Effector memory CD4-positive, alpha-beta T cell (primary cell): ENCODE results near the gene DLGAP4.

Experiments used
- DNase-seq, 3 donors: peaks; one replicate each; pipeline ENCODE4 v3.0.0-alpha.2; 2020
- H3K27ac ChIP-seq: 2 replicates; pipeline ENCODE4 v1.7.0; 2013; ENCODE audit warnings: mild to moderate bottlenecking, low read length, moderate library complexity; ENCODE audit not compliant: insufficient read depth, poor library complexity, severe bottlenecking
- H3K27me3 ChIP-seq: replicated peaks from 2 replicates; pipeline ENCODE4 v1.7.0; 2013; ENCODE audit warnings: mild to moderate bottlenecking, low read length; ENCODE audit not compliant: insufficient read depth, control insufficient read depth, poor library complexity, severe bottlenecking
- H3K36me3 ChIP-seq: 2 replicates; pipeline ENCODE4 v1.7.0; 2013; ENCODE audit warnings: mild to moderate bottlenecking, low read length, moderate library complexity; ENCODE audit not compliant: control insufficient read depth, insufficient read depth
- H3K4me1 ChIP-seq: 2 replicates; pipeline ENCODE4 v1.7.0; 2013; ENCODE audit warnings: low read length, mild to moderate bottlenecking; ENCODE audit not compliant: control insufficient read depth, insufficient read depth, poor library complexity, severe bottlenecking
- H3K4me3 ChIP-seq: 2 replicates; pipeline ENCODE4 v1.7.0; 2013; ENCODE audit warnings: low read length, low read depth, mild to moderate bottlenecking; ENCODE audit not compliant: insufficient read depth, poor library complexity, severe bottlenecking
- H3K9me3 ChIP-seq: 2 replicates; pipeline ENCODE4 v1.7.0; 2013; ENCODE audit warnings: mild to moderate bottlenecking, low read length, moderate library complexity; ENCODE audit not compliant: control insufficient read depth

The DLGAP4 gene

DNA sequence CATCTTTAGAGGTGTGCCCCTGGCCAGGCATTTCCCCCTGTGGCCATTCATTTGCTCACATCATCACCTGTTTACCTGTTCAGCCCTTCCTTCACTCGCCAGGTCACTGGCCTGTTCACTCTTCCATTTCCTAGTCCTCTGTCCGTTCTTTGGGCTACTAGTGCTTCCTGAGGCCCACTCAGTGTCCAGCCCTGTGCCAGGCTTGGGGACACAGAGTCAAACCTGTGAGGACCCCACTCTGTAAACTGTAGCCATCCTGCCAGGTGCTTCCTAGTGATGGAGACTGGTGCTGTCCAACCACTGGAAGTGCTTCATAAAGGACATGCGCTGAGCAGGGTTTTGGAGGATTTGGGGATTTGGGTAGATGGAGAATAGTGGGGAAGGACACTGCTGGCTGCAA, 3.5 kb downstream of the DLGAP4 start:
- no peaks in the 10 kb centered on the region for H3K36me3 ChIP-seq
- H3K4me1 ChIP-seq = peaks cover 9% of the 10 kb centered on the region
- DNase-seq = no peak

DNA sequence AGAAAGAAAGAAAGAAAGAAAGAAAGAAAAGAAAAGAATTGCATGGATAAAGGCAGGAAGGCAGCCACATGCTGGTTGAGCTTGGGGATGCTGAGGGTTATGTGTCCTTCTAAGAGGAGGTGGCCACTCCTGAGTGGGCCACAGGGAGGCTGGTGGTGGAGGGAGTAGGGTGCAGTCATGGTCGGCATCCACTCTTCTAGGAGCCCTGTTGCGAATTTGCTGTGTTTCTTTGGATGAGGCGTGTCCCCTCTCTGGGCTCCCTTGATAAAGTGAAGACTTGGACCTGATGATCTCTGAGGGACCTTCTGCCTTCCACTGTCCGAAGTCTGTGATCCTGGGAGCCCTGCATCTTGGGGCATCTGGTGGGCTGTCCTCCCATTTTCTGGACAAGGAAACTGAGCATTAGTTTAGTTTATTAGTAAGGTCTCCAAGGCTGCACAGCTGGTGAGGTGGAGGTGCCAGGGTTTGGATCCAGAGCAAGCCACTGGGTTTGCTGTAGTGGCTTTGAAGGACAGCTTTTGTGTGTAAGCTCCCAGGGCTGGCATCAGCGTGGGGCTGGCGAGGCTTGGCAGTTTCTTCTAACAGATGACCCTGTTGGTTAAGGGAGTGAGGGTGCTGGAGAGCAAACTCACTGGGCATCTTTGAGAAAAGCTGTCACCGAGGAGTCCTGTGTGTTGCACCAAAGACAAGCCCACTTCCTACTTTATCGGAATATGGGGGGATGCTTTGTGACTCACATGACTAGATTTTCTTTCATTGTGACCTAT, 4.3 kb downstream of the DLGAP4 start:
- DNase-seq = no peak
- Histone ChIP-seq H3K36me3 (no peaks in the 10 kb centered on the region), H3K9me3 (no peaks in the 10 kb centered on the region), H3K27me3 (peaks cover 36% of the 10 kb centered on the region), H3K27ac (no peak overlapping the region), H3K4me1 (peaks cover 9% of the 10 kb centered on the region), H3K4me3 (no peak overlapping the region)

More for the DNA sequence above, 3.5 kb downstream of the DLGAP4 start:
- Histone ChIP-seq H3K27me3 (peaks cover 43% of the 10 kb centered on the region), H3K4me3 (no peak overlapping the region), H3K27ac (no peak overlapping the region), H3K9me3 (no peaks in the 10 kb centered on the region)

DNA sequence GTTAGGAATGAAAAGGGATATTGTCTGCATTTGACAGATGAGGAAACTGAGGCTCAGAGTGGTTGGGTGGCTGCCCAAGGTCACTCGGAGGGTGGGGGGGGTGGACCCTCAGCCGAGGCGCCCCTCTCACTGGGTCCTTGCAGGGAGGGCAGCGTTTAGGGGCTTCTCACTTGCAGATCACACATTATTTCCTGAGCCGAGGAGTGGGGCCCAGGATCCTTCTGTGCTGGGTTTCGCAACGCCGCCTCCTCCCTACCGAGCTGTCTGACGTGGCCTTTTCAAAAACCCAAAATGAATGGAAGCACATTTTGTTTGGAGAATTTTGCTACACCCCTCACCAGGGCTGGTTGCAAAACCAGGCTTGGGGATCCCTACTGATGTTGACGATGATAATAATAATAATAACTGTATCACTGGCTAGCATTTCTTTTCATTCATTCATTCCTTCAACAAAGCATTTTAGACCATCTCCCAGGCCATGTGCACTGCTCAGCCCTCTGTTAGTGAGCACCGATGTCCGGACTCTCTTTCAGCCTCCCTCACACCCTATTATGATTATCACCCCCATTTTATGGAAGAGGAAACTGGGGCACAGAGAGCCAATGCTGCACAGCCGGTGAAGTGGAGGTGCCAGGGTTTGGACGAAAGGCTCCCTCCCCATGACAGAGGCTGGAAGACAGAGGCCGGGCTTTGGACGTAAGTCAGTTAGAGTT, 5.2 kb downstream of the DLGAP4 start:
- H3K36me3 ChIP-seq = no peaks in the 10 kb centered on the region
- peaks cover 9% of the 10 kb centered on the region for H3K4me1 ChIP-seq
- H3K27me3 ChIP-seq = peaks cover 30% of the 10 kb centered on the region
- no peak for DNase-seq
- H3K4me3 ChIP-seq = no peak overlapping the region
- no peak overlapping the region for H3K27ac ChIP-seq
- H3K9me3 ChIP-seq = no peaks in the 10 kb centered on the region

DNA sequence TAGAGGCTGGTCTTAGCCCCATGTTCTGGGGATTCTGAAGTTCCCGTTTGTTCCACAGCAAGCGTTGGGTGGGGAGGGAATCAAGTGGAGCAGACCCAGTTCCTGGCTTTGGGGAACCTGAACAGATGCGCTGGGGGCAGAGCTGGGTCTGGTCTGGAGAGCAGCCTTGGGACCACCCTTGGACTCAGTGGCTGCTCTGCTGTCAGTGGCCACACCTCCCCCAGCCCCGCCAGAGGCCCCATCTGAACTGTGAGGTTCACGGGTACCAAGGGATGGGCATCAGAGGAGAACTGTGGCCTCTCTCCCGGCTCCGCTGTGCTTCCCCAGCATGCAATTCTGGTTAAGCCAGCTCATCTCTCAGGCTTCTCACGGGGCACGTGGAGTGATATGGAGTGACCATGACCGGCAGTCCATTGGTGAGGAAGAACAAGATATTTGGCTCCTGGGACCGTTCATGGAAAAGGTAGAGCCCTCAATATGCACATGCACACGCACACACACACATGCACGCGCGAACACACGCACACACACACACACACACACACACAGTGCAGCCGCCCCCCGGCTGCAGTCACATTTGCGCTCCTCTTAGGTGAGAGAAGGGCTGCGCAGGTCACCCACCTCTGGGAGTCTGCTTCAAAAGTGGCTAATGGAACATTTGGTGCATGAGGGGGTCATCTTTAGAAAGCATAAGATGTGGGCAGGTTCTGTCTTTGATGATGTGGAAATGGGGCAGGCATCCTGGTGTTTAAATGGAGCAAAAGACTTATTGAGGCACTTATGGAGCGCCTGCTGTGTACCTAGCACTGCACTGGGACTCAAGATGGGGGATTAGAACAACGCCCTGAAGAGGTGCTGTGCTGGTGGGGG, 6.0 kb downstream of the DLGAP4 start:
- peaks cover 23% of the 10 kb centered on the region for H3K27me3 ChIP-seq
- H3K27ac ChIP-seq = no peak overlapping the region
- DNase-seq = no peak
- H3K36me3 ChIP-seq = no peaks in the 10 kb centered on the region
- peaks cover 2% of the 10 kb centered on the region for H3K4me1 ChIP-seq
- H3K4me3 ChIP-seq = no peak overlapping the region
- H3K9me3 ChIP-seq = no peaks in the 10 kb centered on the region

DNA sequence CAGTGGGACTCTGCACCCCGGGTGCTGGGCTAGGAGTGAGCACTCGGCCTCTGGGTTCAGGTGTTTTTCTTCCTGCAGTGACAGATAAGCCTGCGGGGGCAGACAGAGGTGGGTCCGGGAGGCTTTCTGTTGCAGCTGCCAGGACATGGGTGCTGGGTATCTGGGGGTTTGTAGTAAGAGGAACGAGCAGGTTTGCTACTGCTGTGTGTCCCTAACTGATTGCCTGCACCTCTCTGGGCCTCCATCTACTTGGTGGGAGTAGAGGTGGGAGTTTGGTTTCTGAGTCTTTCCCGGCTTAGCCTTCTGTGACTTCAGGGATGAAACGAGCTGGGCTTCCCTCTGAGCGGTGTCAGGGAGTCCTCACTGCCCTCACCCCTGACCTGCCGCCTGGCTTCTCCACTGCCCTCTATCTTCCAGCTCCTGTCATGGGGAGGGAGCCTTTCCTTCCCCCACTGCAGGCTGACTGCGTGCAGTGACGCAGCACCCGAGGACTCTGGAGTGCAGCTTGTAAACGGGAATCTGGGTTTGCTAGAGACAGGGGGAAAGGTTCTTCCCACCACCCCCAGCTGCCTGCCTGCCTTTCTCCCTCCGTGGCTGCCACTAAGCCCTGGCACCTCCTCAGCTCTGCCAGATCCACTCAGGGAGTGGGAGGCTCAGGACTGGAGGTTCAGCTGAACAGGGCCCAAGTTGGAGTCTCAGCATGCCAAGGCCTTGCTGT, 6.7 kb downstream of the DLGAP4 start:
- no peaks in the 10 kb centered on the region for H3K4me1 ChIP-seq
- no peak for DNase-seq
- no peak overlapping the region for H3K27ac ChIP-seq
- H3K4me3 ChIP-seq = no peak overlapping the region
- peaks cover 15% of the 10 kb centered on the region for H3K27me3 ChIP-seq
- H3K36me3 ChIP-seq = no peaks in the 10 kb centered on the region
- no peaks in the 10 kb centered on the region for H3K9me3 ChIP-seq

DNA sequence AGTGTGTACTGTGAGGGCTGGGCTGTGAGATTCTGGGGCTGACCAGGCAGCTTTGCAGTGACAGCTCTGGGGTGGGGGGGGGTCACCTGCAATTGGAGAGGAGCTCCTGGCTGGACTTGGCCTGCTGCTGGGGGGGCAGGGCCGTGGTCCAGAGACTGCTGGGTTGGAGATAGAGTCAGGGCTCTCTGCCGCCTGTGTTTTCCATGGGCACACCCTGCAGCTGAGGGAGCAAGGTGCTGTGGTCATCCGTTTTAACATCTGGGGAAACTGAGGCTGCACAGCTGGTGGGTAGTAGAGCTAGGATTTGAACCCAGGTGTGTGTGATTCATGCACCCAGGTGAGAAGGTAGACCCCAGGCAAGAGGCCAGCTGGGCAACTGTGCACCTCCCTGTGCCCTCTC, 7.3 kb downstream of the DLGAP4 start:
- no peaks in the 10 kb centered on the region for H3K9me3 ChIP-seq
- DNase-seq = no peak
- H3K4me1 ChIP-seq = no peaks in the 10 kb centered on the region
- H3K27me3 ChIP-seq = peaks cover 9% of the 10 kb centered on the region
- H3K36me3 ChIP-seq = no peaks in the 10 kb centered on the region
- H3K27ac ChIP-seq = no peak overlapping the region
- no peak overlapping the region for H3K4me3 ChIP-seq

DNA sequence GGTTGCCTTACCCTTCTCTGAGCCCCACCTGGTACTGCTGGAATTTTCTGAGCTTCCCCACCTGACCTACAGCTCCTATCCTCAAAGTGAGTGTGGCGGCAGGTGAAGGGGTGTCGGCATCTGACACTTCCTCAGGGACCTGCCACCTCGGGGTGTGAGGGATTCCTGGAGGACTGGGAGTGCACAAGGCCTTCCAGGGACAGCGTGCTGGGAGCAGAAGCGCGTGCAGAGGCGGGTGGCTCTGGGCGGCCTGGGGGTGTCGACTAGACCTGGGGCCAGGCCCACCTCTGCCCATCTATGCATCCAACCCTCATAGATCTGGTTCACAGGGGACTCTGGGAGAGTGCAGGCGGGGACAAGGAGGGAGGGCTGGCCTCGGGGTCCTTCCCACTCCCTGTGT, 7.8 kb downstream of the DLGAP4 start:
- DNase-seq = no peak
- Histone ChIP-seq H3K36me3 (no peaks in the 10 kb centered on the region), H3K4me1 (no peaks in the 10 kb centered on the region), H3K27me3 (peaks cover 5% of the 10 kb centered on the region), H3K27ac (no peak overlapping the region), H3K4me3 (no peak overlapping the region), H3K9me3 (no peaks in the 10 kb centered on the region)

DNA sequence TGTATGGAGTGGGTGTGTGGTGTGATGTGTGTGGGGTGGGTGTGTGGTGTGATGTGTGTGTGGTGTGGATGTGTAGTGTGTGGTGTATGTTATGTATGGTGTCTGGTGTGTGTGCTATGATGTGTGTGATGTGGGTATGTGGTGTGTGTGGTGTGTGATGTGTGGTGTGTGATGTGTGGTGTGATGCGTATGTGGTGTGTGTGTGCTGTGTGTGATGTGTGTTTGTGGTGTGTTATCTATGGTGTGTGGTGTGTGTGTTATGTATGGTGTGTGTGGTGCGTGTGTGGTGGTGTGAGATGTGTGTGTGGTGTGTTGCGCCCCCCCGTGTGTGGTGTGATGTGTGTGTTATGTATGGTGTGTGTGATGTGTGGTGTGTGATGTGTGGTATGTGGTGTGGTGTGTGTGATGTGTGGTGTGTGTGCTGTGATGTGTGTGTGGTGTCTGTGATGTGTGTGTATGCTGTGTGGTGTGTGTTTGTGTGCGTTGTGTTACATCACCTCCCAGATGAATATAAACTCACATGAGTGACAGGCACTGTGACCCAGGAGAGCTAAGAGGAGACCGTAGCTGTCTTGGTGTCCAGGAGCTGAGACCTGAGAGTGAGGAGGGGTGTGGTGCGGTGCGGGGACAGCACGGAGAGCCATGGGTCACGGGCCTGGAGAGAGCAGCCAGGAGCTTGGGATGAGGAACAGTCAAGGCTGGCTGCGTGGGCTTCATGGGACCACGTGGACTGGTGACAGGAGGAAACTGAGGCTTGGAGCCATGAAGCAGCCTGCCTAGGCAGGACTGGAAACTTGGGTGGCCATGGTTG, 8.8 kb downstream of the DLGAP4 start:
- no peaks in the 10 kb centered on the region for H3K36me3 ChIP-seq
- no peaks in the 10 kb centered on the region for H3K9me3 ChIP-seq
- DNase-seq = no peak

More for the DNA sequence above, 8.8 kb downstream of the DLGAP4 start:
- H3K4me1 ChIP-seq = no peaks in the 10 kb centered on the region
- H3K27me3 ChIP-seq = no peaks in the 10 kb centered on the region
- no peak overlapping the region for H3K27ac ChIP-seq
- no peak overlapping the region for H3K4me3 ChIP-seq
